HepG2 (cell line): ENCODE measurements around the gene SUCLA2. TPM values are rescaled to one million over a fixed set of nuclear protein-coding genes. Genes with fewer than 3 reads are reported as not detected.

Source experiments
- ESRRA ChIP-seq: sonication (generic); formaldehyde crosslinking; IDR thresholded peaks from 2 replicates; pipeline ENCODE4 v1.5.1; 2020; ENCODE audit warnings: mild to moderate bottlenecking, low read depth, missing genetic modification reagents
- JUNB ChIP-seq: sonication (generic); formaldehyde crosslinking; IDR thresholded peaks from 2 replicates; pipeline ENCODE4 v1.8.0; 2022; ENCODE audit warnings: missing genetic modification reagents, mild to moderate bottlenecking, borderline replicate concordance
- JUND ChIP-seq: sonication (generic); formaldehyde crosslinking; IDR thresholded peaks from 2 replicates; pipeline ENCODE4 v1.8.0; 2022; ENCODE audit warnings: mild to moderate bottlenecking, missing genetic modification reagents
- ZBTB7B ChIP-seq: sonication (generic); formaldehyde crosslinking; IDR thresholded peaks from 2 replicates; pipeline ENCODE4 v1.4.0; 2020; ENCODE audit warnings: missing genetic modification reagents
- polyA plus RNA-seq, 8 experiments: library from polyadenylated mRNA; depleted of rRNA in 3 of 8; stranded (reverse) in 7 of 8; unstranded in 1 of 8; fragments of >200 nt; fragmentation: Illumina TruSeq in 4 of 8; extraction: Trizol in 4 of 8; gene quantifications; 2 replicates each; pipeline versions ENCODE4 v1.2.1 to v1.2.3, GENCODE V29; 2011 to 2016; ENCODE audit warnings: low read depth in 4 of 8, missing spikeins in 1 of 8, mixed read lengths in 1 of 8; ENCODE audit not compliant: insufficient read depth in 1 of 8
- total RNA-seq, 5 experiments: library from RNA; depleted of rRNA; stranded (reverse); fragments of >200 nt; fragmentation: Illumina TruSeq; extraction: Trizol; gene quantifications; 2 replicates each; pipeline ENCODE4 v1.2.3, GENCODE V29; 2016; ENCODE audit warnings: low read depth in 1 of 5
- TF ChIP-seq, protein P1 (sequence below): sonication (generic); formaldehyde crosslinking; conservative IDR thresholded peaks from 2 replicates; pipeline ENCODE4 v1.8.0; 2022; ENCODE audit warnings: mild to moderate bottlenecking, moderate library complexity, missing genetic modification reagents
- TF ChIP-seq, protein P2 (sequence below): sonication (generic); formaldehyde crosslinking; IDR thresholded peaks from 2 replicates; pipeline ENCODE4 v1.4.0; 2020; ENCODE audit warnings: missing genetic modification reagents, mild to moderate bottlenecking, borderline replicate concordance
- TF ChIP-seq, protein P3 (sequence below): sonication (generic); formaldehyde crosslinking; IDR thresholded peaks from 2 replicates; pipeline ENCODE4 v1.5.1; 2020; ENCODE audit warnings: missing genetic modification reagents, mild to moderate bottlenecking, borderline replicate concordance

The SUCLA2 gene
- total and polyA plus RNA-seq, 2 of the 13 experiments (the other 11 are each of a cell fraction or from before 2014, with no cell fraction given): 28.4 to 77.1 TPM

DNA sequence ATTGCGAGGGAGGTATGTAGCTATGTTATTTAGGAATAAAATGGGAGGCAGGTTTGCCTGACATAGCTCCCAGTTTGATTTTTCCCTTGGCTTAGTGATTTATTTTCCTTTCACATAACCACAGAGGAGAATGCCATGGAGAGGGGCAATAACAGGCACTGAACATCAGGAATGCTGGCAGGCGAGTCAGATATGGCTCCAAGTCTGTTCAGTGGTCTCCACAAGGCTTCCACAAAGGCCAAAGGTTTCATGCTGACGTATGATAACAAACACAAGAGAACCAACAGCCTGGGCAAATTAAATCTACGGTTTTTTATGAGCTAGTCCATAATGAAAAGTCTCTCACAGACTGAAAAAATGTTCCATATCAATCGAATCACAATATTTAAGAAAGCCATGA lies 66.7 kb downstream of the SUCLA2 start (continued):
- TF ChIP-seq, protein P1, sequence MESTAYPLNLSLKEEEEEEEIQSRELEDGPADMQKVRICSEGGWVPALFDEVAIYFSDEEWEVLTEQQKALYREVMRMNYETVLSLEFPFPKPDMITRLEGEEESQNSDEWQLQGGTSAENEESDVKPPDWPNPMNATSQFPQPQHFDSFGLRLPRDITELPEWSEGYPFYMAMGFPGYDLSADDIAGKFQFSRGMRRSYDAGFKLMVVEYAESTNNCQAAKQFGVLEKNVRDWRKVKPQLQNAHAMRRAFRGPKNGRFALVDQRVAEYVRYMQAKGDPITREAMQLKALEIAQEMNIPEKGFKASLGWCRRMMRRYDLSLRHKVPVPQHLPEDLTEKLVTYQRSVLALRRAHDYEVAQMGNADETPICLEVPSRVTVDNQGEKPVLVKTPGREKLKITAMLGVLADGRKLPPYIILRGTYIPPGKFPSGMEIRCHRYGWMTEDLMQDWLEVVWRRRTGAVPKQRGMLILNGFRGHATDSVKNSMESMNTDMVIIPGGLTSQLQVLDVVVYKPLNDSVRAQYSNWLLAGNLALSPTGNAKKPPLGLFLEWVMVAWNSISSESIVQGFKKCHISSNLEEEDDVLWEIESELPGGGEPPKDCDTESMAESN (CRISPR knock-in tag): no peak
- TF ChIP-seq, protein P2, sequence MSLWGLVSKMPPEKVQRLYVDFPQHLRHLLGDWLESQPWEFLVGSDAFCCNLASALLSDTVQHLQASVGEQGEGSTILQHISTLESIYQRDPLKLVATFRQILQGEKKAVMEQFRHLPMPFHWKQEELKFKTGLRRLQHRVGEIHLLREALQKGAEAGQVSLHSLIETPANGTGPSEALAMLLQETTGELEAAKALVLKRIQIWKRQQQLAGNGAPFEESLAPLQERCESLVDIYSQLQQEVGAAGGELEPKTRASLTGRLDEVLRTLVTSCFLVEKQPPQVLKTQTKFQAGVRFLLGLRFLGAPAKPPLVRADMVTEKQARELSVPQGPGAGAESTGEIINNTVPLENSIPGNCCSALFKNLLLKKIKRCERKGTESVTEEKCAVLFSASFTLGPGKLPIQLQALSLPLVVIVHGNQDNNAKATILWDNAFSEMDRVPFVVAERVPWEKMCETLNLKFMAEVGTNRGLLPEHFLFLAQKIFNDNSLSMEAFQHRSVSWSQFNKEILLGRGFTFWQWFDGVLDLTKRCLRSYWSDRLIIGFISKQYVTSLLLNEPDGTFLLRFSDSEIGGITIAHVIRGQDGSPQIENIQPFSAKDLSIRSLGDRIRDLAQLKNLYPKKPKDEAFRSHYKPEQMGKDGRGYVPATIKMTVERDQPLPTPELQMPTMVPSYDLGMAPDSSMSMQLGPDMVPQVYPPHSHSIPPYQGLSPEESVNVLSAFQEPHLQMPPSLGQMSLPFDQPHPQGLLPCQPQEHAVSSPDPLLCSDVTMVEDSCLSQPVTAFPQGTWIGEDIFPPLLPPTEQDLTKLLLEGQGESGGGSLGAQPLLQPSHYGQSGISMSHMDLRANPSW (CRISPR knock-in tag): no peak
- no peak for TF ChIP-seq JUNB (CRISPR knock-in tag)
- TF ChIP-seq JUND (CRISPR knock-in tag): no peak
- TF ChIP-seq, protein P3, sequence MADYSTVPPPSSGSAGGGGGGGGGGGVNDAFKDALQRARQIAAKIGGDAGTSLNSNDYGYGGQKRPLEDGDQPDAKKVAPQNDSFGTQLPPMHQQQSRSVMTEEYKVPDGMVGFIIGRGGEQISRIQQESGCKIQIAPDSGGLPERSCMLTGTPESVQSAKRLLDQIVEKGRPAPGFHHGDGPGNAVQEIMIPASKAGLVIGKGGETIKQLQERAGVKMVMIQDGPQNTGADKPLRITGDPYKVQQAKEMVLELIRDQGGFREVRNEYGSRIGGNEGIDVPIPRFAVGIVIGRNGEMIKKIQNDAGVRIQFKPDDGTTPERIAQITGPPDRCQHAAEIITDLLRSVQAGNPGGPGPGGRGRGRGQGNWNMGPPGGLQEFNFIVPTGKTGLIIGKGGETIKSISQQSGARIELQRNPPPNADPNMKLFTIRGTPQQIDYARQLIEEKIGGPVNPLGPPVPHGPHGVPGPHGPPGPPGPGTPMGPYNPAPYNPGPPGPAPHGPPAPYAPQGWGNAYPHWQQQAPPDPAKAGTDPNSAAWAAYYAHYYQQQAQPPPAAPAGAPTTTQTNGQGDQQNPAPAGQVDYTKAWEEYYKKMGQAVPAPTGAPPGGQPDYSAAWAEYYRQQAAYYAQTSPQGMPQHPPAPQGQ (CRISPR knock-in tag): no peak
- TF ChIP-seq ESRRA (CRISPR knock-in tag): no peak
- no peak for TF ChIP-seq ZBTB7B
- TF ChIP-seq, all 625 proteins: peak for 0
